ENCODE measurements around the gene CTNNA3. TPM values are rescaled to one million over a fixed set of nuclear protein-coding genes. Genes with fewer than 3 reads are reported as not detected.

CTNNA3 gene
- total and polyA plus RNA-seq, 2 of the 4 experiments (the other 2 are of a cell fraction), result 0.19 to 0.90 TPM

DNA sequence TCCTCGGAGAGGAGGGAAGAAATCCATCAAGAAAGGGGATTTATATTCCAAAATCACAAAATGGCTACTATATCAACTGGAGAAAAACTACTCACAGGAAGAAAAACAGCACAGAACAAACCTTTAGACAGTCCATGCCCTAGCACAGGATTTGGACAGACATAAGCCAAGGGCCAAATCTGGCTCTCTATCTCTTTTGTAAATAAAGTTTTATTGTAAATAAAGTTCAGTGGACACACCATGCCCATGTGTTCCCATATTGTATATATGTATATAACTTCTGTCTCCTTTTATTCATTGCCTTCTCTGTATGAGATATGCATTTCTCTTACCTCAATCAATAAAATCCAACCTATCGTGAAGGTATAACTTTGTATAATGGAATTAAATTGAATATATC, 1513.0 kb downstream of the CTNNA3 start:
- no peak overlapping the region for H2AK9ac ChIP-seq (replicated peaks; ENCODE audit: low read depth, low read length, poor library complexity)
- H2BK15ac ChIP-seq (ENCODE audit: low read depth, low read length), result no peak overlapping the region
- intact Hi-C loops (cut with micrococcal nuclease) (loop anchor here (10.0 kb wide), 1 partner anchor 1602 kb away; no protein-coding TSS in a partner anchor), dilution Hi-C loops (cut with HindIII; ENCODE audit: low sequenced_read_pairs, unreplicated experiment) (no loop called here), in situ Hi-C loops (cut with MboI; ENCODE audit: low sequenced_read_pairs) (no loop called here)
- H3K14ac ChIP-seq (replicated peaks; ENCODE audit: low read depth, low read length), result no peak overlapping the region
- no peak overlapping the region for H2BK20ac ChIP-seq (ENCODE audit: low read depth, low read length)
- CTCF ChIA-PET, result no interaction called here
- H3K27ac ChIP-seq (ENCODE audit: insufficient read depth, low read length), result no peak overlapping the region
- no peak overlapping the region for H3K23ac ChIP-seq (ENCODE audit: low read depth, low read length)
- H3K18ac ChIP-seq (ENCODE audit: low read depth, low read length), result no peak overlapping the region
- no peaks in the 10 kb centered on the region for H3K9me1 ChIP-seq (ENCODE audit: insufficient read depth, low read length)
- no peak overlapping the region for H3K4ac ChIP-seq (ENCODE audit: low read depth, low read length)
- no peak overlapping the region for H4K91ac ChIP-seq (ENCODE audit: insufficient read depth, low read depth, low read length)
- no peak overlapping the region for H2BK5ac ChIP-seq (ENCODE audit: low read depth, low read length, poor library complexity, severe bottlenecking)
- no CpG with 5 or more reads among the region's 2 CpGs for WGBS, 2 experiments (ENCODE audit: extremely low coverage in 2 of 2, insufficient read length in 1 of 2)
- H2BK120ac ChIP-seq (ENCODE audit: low read depth, low read length), result no peak overlapping the region
- H4K8ac ChIP-seq (ENCODE audit: low read depth in 2 of 2, low read length in 2 of 2), result no peak overlapping the region
- H3K4me2 ChIP-seq (ENCODE audit: low read depth, low read length), result no peak overlapping the region
- no peaks in the 10 kb centered on the region for H4K20me1 ChIP-seq (ENCODE audit: insufficient read depth, low read length)
- no peak overlapping the region for H3K56ac ChIP-seq (ENCODE audit: extremely low read depth, insufficient read depth, low read length)
- no TSS peak for BruUV-seq (replicated peaks)
- H3K79me1 ChIP-seq (ENCODE audit: low read depth in 1 of 2, low read length in 2 of 2), result no peaks in the 10 kb centered on the region
- POLR2A ChIA-PET (ENCODE audit: unreplicated experiment), result no interaction called here
- no peak for DNase-seq
- H3K4me3 ChIP-seq (ENCODE audit: insufficient read depth, low read depth, low read length), result no peak overlapping the region
- no peak overlapping the region for H2AK5ac ChIP-seq (ENCODE audit: low read depth, low read length)
- ATAC-seq (ENCODE audit: low read depth), result no peak
- H3K4me1 ChIP-seq (ENCODE audit: control insufficient read depth, insufficient read depth, low read length), result no peaks in the 10 kb centered on the region
- TF ChIP-seq NFE2L2 (IDR thresholded peaks at IDR 0.05; ENCODE audit: low read depth, low read length), result no peak
- TF ChIP-seq, protein P1, sequence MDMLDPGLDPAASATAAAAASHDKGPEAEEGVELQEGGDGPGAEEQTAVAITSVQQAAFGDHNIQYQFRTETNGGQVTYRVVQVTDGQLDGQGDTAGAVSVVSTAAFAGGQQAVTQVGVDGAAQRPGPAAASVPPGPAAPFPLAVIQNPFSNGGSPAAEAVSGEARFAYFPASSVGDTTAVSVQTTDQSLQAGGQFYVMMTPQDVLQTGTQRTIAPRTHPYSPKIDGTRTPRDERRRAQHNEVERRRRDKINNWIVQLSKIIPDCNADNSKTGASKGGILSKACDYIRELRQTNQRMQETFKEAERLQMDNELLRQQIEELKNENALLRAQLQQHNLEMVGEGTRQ (IDR thresholded peaks at IDR 0.05; ENCODE audit: low read depth, low read length), result no peak
- TF ChIP-seq, protein P2, sequence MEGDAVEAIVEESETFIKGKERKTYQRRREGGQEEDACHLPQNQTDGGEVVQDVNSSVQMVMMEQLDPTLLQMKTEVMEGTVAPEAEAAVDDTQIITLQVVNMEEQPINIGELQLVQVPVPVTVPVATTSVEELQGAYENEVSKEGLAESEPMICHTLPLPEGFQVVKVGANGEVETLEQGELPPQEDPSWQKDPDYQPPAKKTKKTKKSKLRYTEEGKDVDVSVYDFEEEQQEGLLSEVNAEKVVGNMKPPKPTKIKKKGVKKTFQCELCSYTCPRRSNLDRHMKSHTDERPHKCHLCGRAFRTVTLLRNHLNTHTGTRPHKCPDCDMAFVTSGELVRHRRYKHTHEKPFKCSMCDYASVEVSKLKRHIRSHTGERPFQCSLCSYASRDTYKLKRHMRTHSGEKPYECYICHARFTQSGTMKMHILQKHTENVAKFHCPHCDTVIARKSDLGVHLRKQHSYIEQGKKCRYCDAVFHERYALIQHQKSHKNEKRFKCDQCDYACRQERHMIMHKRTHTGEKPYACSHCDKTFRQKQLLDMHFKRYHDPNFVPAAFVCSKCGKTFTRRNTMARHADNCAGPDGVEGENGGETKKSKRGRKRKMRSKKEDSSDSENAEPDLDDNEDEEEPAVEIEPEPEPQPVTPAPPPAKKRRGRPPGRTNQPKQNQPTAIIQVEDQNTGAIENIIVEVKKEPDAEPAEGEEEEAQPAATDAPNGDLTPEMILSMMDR (conservative IDR thresholded peaks at IDR 0.05; ENCODE audit: low read depth, low read length), result no peak
- TF ChIP-seq MAFK (IDR thresholded peaks at IDR 0.05; ENCODE audit: low read depth, low read length), result no peak
- TF ChIP-seq RFX5 (IDR thresholded peaks at IDR 0.05; ENCODE audit: low read depth, low read length), result no peak
- no peak for TF ChIP-seq RCOR1 (IDR thresholded peaks at IDR 0.05; ENCODE audit: insufficient replicate concordance, low read length)
- no peak for TF ChIP-seq MXI1 (IDR thresholded peaks at IDR 0.05; ENCODE audit: borderline replicate concordance, low read depth, low read length)
- no peak for TF ChIP-seq RAD21 (IDR thresholded peaks at IDR 0.05; ENCODE audit: low read length)
- no peak for TF ChIP-seq CEBPB (IDR thresholded peaks at IDR 0.05; ENCODE audit: low read depth, low read length)
- no peak for TF ChIP-seq CHD1 (IDR thresholded peaks at IDR 0.05; ENCODE audit: low read depth, low read length)
- H3K36me3 ChIP-seq (ENCODE audit: control insufficient read depth, insufficient read depth, low read length), result no peaks in the 10 kb centered on the region
- H4K5ac ChIP-seq (ENCODE audit: low read depth, low read length), result no peak overlapping the region
- no peak overlapping the region for H2AFZ ChIP-seq (replicated peaks; ENCODE audit: low read length, poor library complexity)
- no peaks in the 10 kb centered on the region for H3K9me3 ChIP-seq (ENCODE audit: control insufficient read depth, insufficient read depth, low read length)
- H3K9ac ChIP-seq (ENCODE audit: low read depth, low read length), result no peak overlapping the region
- H3K27me3 ChIP-seq (ENCODE audit: control insufficient read depth, insufficient read depth, low read length), result no peaks in the 10 kb centered on the region
